GM12875 (cell line): ENCODE data around the gene ADAP1.

ENCODE experiments used
- H3K4me3 ChIP-seq: one replicate; pipeline ENCODE4 v1.5.1; 2011; ENCODE audit warnings: low read depth, low read length, control low read depth
- TF ChIP-seq, protein P1 (sequence below): IDR thresholded peaks from 2 replicates; pipeline ENCODE4 v1.5.1; 2011; ENCODE audit warnings: low read depth, mild to moderate bottlenecking, control low read depth, inconsistent platforms, low read length, moderate library complexity, borderline replicate concordance; ENCODE audit not compliant: insufficient read depth

The ADAP1 gene

GRCh38 chr7:849145-849544, 105.3 kb downstream of the ADAP1 start:
- H3K4me3 ChIP-seq = no peak overlapping the region
- TF ChIP-seq, protein P1, sequence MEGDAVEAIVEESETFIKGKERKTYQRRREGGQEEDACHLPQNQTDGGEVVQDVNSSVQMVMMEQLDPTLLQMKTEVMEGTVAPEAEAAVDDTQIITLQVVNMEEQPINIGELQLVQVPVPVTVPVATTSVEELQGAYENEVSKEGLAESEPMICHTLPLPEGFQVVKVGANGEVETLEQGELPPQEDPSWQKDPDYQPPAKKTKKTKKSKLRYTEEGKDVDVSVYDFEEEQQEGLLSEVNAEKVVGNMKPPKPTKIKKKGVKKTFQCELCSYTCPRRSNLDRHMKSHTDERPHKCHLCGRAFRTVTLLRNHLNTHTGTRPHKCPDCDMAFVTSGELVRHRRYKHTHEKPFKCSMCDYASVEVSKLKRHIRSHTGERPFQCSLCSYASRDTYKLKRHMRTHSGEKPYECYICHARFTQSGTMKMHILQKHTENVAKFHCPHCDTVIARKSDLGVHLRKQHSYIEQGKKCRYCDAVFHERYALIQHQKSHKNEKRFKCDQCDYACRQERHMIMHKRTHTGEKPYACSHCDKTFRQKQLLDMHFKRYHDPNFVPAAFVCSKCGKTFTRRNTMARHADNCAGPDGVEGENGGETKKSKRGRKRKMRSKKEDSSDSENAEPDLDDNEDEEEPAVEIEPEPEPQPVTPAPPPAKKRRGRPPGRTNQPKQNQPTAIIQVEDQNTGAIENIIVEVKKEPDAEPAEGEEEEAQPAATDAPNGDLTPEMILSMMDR = no peak
